SK-N-SH (cell line): ENCODE results near the gene ZNF222. TPM values are rescaled to one million over a fixed set of nuclear protein-coding genes. Genes with fewer than 3 reads are reported as not detected.

Source experiments
- CTCF ChIA-PET: fragments of 300-600, 350-600 bp; formaldehyde crosslinking; extraction: SDS; loops from one replicate; lab custom pipeline; 2021; lab: Yijun Ruan, JAX
- POLR2A ChIA-PET: fragments of 350-600 bp; sonication (Branson Sonifier 250); formaldehyde crosslinking; extraction: SDS; loops from one replicate; lab custom pipeline; 2020; ENCODE audit warnings: antibody characterized with exemption, inconsistent platforms; lab: Yijun Ruan, JAX
- DNase-seq: peaks from one replicate; pipeline ENCODE4 v3.0.0; 2012
- H2AFZ ChIP-seq: fragments of 200-600 bp; sonication (generic); 2 replicates; pipeline ENCODE4 v1.8.1; 2016; ENCODE audit warnings: antibody characterized with exemption, mild to moderate bottlenecking, low read depth
- H3F3A ChIP-seq: fragments of 200-600 bp; sonication (generic); replicated peaks from 2 replicates; pipeline ENCODE3; 2016; ENCODE audit warnings: antibody characterized with exemption, mild to moderate bottlenecking; ENCODE audit not compliant: insufficient read depth
- H3K27ac ChIP-seq, 2 experiments: fragments of 200-500 bp in 1 of 2; fragments of 200-600 bp in 1 of 2; sonication (Bioruptor generic) in 1 of 2; sonication (generic), shearing (Covaris generic) in 1 of 2; 2 replicates each; pipeline versions ENCODE4 v1.5.1 to v1.6.1; 2014 to 2016; ENCODE audit warnings: low read depth in 2 of 2, inconsistent platforms in 1 of 2, low read length in 1 of 2, mild to moderate bottlenecking in 1 of 2, mixed read lengths in 1 of 2
- H3K27me3 ChIP-seq: fragments of 200-600 bp; sonication (generic), shearing (Covaris generic); 2 replicates; pipeline ENCODE4 v1.6.1; 2016; ENCODE audit warnings: mixed run types; ENCODE audit not compliant: insufficient read depth
- H3K36me3 ChIP-seq, 2 experiments: fragments of 200-500 bp in 1 of 2; fragments of 200-600 bp in 1 of 2; sonication (Bioruptor generic) in 1 of 2; sonication (generic) in 1 of 2; replicated peaks in 1 of 2; 2 replicates each; pipeline versions ENCODE3 to v1.5.1; 2014 to 2016; ENCODE audit warnings: low read length in 1 of 2, mild to moderate bottlenecking in 1 of 2; ENCODE audit not compliant: insufficient read depth in 2 of 2, control insufficient read depth in 1 of 2
- H3K4me1 ChIP-seq, 2 experiments: fragments of 200-500 bp in 1 of 2; fragments of 200-600 bp in 1 of 2; sonication (Bioruptor generic) in 1 of 2; sonication (generic), shearing (Covaris generic) in 1 of 2; 2 replicates each; pipeline versions ENCODE4 v1.5.1 to v1.6.1; 2014 to 2016; ENCODE audit warnings: low read depth in 1 of 2, low read length in 1 of 2, mixed run types in 1 of 2; ENCODE audit not compliant: insufficient read depth in 2 of 2, control insufficient read depth in 1 of 2
- H3K4me2 ChIP-seq: fragments of 200-600 bp; sonication (generic), shearing (Covaris generic); 2 replicates; pipeline ENCODE4 v1.6.1; 2017; ENCODE audit warnings: mixed run types
- H3K4me3 ChIP-seq, 2 experiments: fragments of 200-500 bp in 1 of 2; fragments of 200-600 bp in 1 of 2; sonication (Bioruptor generic) in 1 of 2; sonication (generic), shearing (Covaris generic) in 1 of 2; 2 replicates each; pipeline versions ENCODE4 v1.5.1 to v1.8.1; 2014 to 2016; ENCODE audit warnings: low read depth in 2 of 2, inconsistent platforms in 1 of 2, low read length in 1 of 2, mild to moderate bottlenecking in 1 of 2, mixed read lengths in 1 of 2, moderate library complexity in 1 of 2
- H3K79me2 ChIP-seq: fragments of 200-600 bp; sonication (generic); 2 replicates; pipeline ENCODE4 v1.8.1; 2017; ENCODE audit warnings: mild to moderate bottlenecking; ENCODE audit not compliant: insufficient read depth
- H3K9ac ChIP-seq: fragments of 200-600 bp; sonication (generic); 2 replicates; pipeline ENCODE4 v1.6.1; 2017; ENCODE audit warnings: mixed run types
- H3K9me2 ChIP-seq: fragments of 200-600 bp; sonication (generic); 2 replicates; pipeline ENCODE4 v1.6.1; 2017; ENCODE audit warnings: mixed run types
- H3K9me3 ChIP-seq: fragments of 200-600 bp; sonication (generic); 2 replicates; pipeline ENCODE4 v1.6.1; 2017; ENCODE audit warnings: mixed run types, mild to moderate bottlenecking, moderate library complexity
- H4K20me1 ChIP-seq: fragments of 200-600 bp; sonication (generic); 2 replicates; pipeline ENCODE4 v1.6.1; 2017; ENCODE audit warnings: mild to moderate bottlenecking, mixed run types; ENCODE audit not compliant: insufficient read depth
- CHD2 ChIP-seq: fragments of 150-350 bp; IDR thresholded peaks from 2 replicates; pipeline ENCODE4 v1.6.1; 2018; ENCODE audit warnings: low read length; ENCODE audit not compliant: partially characterized antibody
- CTCF ChIP-seq: fragments of 200-600 bp; sonication (generic); IDR thresholded peaks from 2 replicates; pipeline ENCODE4 v1.6.1; 2017; ENCODE audit warnings: antibody characterized with exemption, mild to moderate bottlenecking, moderate library complexity
- ELF1 ChIP-seq: IDR thresholded peaks from 2 replicates; pipeline ENCODE4 v1.4.0; 2012
- EP300 ChIP-seq, 2 experiments: IDR thresholded peaks; 2 replicates each; pipeline versions ENCODE4 v1.4.0 to v1.6.1; 2012; ENCODE audit warnings: borderline replicate concordance in 1 of 2, low read depth in 1 of 2, low read length in 1 of 2
- EZH2phosphoT487 ChIP-seq: fragments of 200-600 bp; sonication (generic); IDR thresholded peaks from 2 replicates; pipeline ENCODE4 v1.6.1; 2017; ENCODE audit warnings: low read depth, mixed run types, mild to moderate bottlenecking, antibody characterized with exemption, moderate library complexity, borderline replicate concordance
- FOSL2 ChIP-seq: IDR thresholded peaks from 2 replicates; pipeline ENCODE4 v1.4.0; 2012; ENCODE audit warnings: low read depth, mild to moderate bottlenecking, moderate library complexity, borderline replicate concordance
- FOXM1 ChIP-seq: IDR thresholded peaks from 2 replicates; pipeline ENCODE4 v1.4.0; 2012; ENCODE audit warnings: low read depth, mild to moderate bottlenecking
- GABPA ChIP-seq: IDR thresholded peaks from 2 replicates; pipeline ENCODE4 v1.4.0; 2012; ENCODE audit warnings: low read depth, mild to moderate bottlenecking
- GATA2 ChIP-seq: sonication (generic); formaldehyde crosslinking; IDR thresholded peaks from 2 replicates; pipeline ENCODE4 v1.5.0; 2020; ENCODE audit warnings: mild to moderate bottlenecking, missing genetic modification reagents
- IRF3 ChIP-seq: fragments of 150-350 bp; IDR thresholded peaks from 2 replicates; pipeline ENCODE4 v1.6.1; 2016; ENCODE audit warnings: mild to moderate bottlenecking, low read depth, low read length
- MAX ChIP-seq: IDR thresholded peaks from 2 replicates; pipeline ENCODE4 v1.4.0; 2012; ENCODE audit warnings: low read depth
- NRF1 ChIP-seq: IDR thresholded peaks from 2 replicates; pipeline ENCODE4 v1.6.1; 2012; ENCODE audit warnings: low read depth, mild to moderate bottlenecking, low read length
- PBX3 ChIP-seq: IDR thresholded peaks from 2 replicates; pipeline ENCODE4; 2012
- POLR2AphosphoS5 ChIP-seq: IDR thresholded peaks from 2 replicates; pipeline ENCODE4 v1.6.1; 2012; ENCODE audit warnings: low read depth, low read length
- RCOR1 ChIP-seq: fragments of 150-350 bp; IDR thresholded peaks from 2 replicates; pipeline ENCODE4 v1.6.1; 2017; ENCODE audit warnings: antibody characterized with exemption, low read length
- REST ChIP-seq: IDR thresholded peaks from 2 replicates; pipeline ENCODE4 v1.6.1; 2012; ENCODE audit warnings: mild to moderate bottlenecking, low read depth, low read length, moderate library complexity
- SIN3A ChIP-seq: IDR thresholded peaks from 2 replicates; pipeline ENCODE4 v1.6.1; 2012; ENCODE audit warnings: low read depth, mild to moderate bottlenecking, low read length, moderate library complexity, borderline replicate concordance
- SMC3 ChIP-seq: IDR thresholded peaks from 2 replicates; pipeline ENCODE4 v1.6.1; 2012; ENCODE audit warnings: low read depth, low read length, improper control_type of control experiment
- USF1 ChIP-seq: IDR thresholded peaks from 2 replicates; pipeline ENCODE4 v1.4.0; 2012; ENCODE audit warnings: low read depth, borderline replicate concordance
- ZBTB33 ChIP-seq: IDR thresholded peaks from 2 replicates; pipeline ENCODE4 v1.4.0; 2012; ENCODE audit warnings: low read depth, borderline replicate concordance
- WGBS: methylation state at CpG from one replicate; pipeline ENCODE4 v1.1.6; 2017; ENCODE audit warnings: low lambda C conversion rate; 5-methylcytosine and 5-hydroxymethylcytosine counted together
- polyA plus RNA-seq, 3 experiments: library from polyadenylated mRNA; depleted of rRNA; stranded (reverse); fragments of >200 nt; gene quantifications; 2 replicates each; pipeline ENCODE4 v1.2.3, GENCODE V29; 2012

The ZNF222 gene
- polyA plus RNA-seq, 1 of the 3 experiments (the other 2 are of a cell fraction), result 3.7 TPM

GRCh38 chr19:43983544-43983911, 41.7 kb upstream of the ZNF222 start:
- POLR2A ChIA-PET, result no interaction called here
- Histone ChIP-seq H3K4me2 (peak overlapping the region; percentile 78), H3K79me2 (peaks cover 14% of the 10 kb centered on the region; the same call in 1 of the 2 replicates), H3F3A (peaks cover 7% of the 10 kb centered on the region), H3K9me2 (no peaks in the 10 kb centered on the region), H3K9ac (no peak overlapping the region), H3K4me1 (peaks cover 0 to 2% of the 10 kb centered on the region in 2 experiments; a peak in 1 of 4 replicates), H3K27me3 (no peaks in the 10 kb centered on the region), H3K4me3 (peak overlapping the region; percentile 69 to 82; a peak in 3 of 4 replicates), H3K36me3 (peaks cover 3% of the 10 kb centered on the region in 2 experiments), H3K27ac (peak overlapping the region; percentile 22 to 28; a peak in 2 of 4 replicates), H3K9me3 (0 out of 2 replicates have a peak, but pooled peaks cover 8% of the 10 kb centered on the region), H4K20me1 (no peaks in the 10 kb centered on the region), H2AFZ (0 out of 2 replicates have a peak overlapping the region, but pooled peaks have one; percentile 24)
- CTCF ChIA-PET, result no interaction called here
- 100% methylated on average over 2 of the region's 2 CpGs for WGBS
- no peak for DNase-seq
- TF ChIP-seq REST (no peak), ELF1 (no peak), IRF3 (no peak), GATA2 (CRISPR knock-in tag) (no peak), ZBTB33 (no peak), EP300 (IDR thresholded peaks at IDR 0.05; ENCODE audit: borderline replicate concordance in 1 of 2, low read depth in 1 of 2, low read length in 1 of 2) (no peak), USF1 (no peak), RCOR1 (no peak), FOXM1 (no peak), GABPA (no peak), SIN3A (no peak), MAX (no peak), EZH2phosphoT487 (no peak), FOSL2 (no peak), SMC3 (no peak), CHD2 (no peak), NRF1 (no peak), POLR2AphosphoS5 (no peak), PBX3 (no peak), CTCF (no peak)
